ENCODE data around the gene IGF1. TPM values are rescaled to one million over a fixed set of nuclear protein-coding genes. Genes with fewer than 3 reads are reported as not detected.

Gene IGF1
- total RNA-seq, 5 donors from 2014 or later (not counting 1 experiment from before 2014, with no cell fraction given) = 0.26 to 0.32 TPM; not detected in 3

- CTCF ChIA-PET = no interaction called here
- ATAC-seq (replicated peaks in 1 of 4) = no peak
These were observed 38.5 kb upstream of the IGF1 start for GRCh38 chr12:102518871-102519270.

GRCh38 chr12:102514696-102515095 lies 34.3 kb upstream of the IGF1 start:
- ChIA-PET CTCF (interaction anchor here in 1 of 2 donors (0.6 kb wide), 1 partner anchor 360 kb away, joined by 3 read pairs; no protein-coding TSS in a partner anchor), POLR2A (no interaction called here)
- no peak overlapping the region for H3K27ac Mint-ChIP-seq
- Histone ChIP-seq H3K9me3 (no peaks in the 10 kb centered on the region), H3K36me3 (ENCODE audit: control insufficient read depth in 2 of 2, extremely low read depth in 1 of 2, insufficient read depth in 1 of 2, low read length in 1 of 2) (no peaks in the 10 kb centered on the region), H3K27ac (ENCODE audit: low read length) (no peak overlapping the region), H3K4me1 (ENCODE audit: control insufficient read depth in 1 of 2, extremely low read depth in 1 of 2, insufficient read depth in 2 of 2, low read length in 2 of 2) (no peaks in the 10 kb centered on the region), H3K27me3 (replicated peaks in 1 of 2; ENCODE audit: control insufficient read depth in 2 of 2, extremely low read depth in 1 of 2, insufficient read depth in 2 of 2, low read length in 1 of 2) (peaks cover 0 to 4% of the 10 kb centered on the region in 2 experiments), H3K4me3 (ENCODE audit: control insufficient read depth in 1 of 2, extremely low read depth in 1 of 2, low read length in 1 of 2) (no peak overlapping the region)
- no CpG with 5 or more reads among the region's 1 CpG for WGBS (ENCODE audit: insufficient coverage)
- peaks cover 3 to 17% of the 10 kb centered on the region in 2 donors for H3K27me3 Mint-ChIP-seq
- no peaks in the 10 kb centered on the region for H3K9me3 Mint-ChIP-seq
- no peak for ATAC-seq (replicated peaks in 1 of 4)
- H3K4me1 Mint-ChIP-seq = no peaks in the 10 kb centered on the region
- H3K4me3 Mint-ChIP-seq = no peak overlapping the region
- H3K36me3 Mint-ChIP-seq = no peaks in the 10 kb centered on the region
- DNase-seq = no peak

More at GRCh38 chr12:102518871-102519270, 38.5 kb upstream of the IGF1 start:
- Histone ChIP-seq H3K27ac (ENCODE audit: low read length) (no peak overlapping the region), H3K27me3 (replicated peaks in 1 of 2; ENCODE audit: control insufficient read depth in 2 of 2, extremely low read depth in 1 of 2, insufficient read depth in 2 of 2, low read length in 1 of 2) (peaks cover 0 to 3% of the 10 kb centered on the region in 2 experiments), H3K36me3 (ENCODE audit: control insufficient read depth in 2 of 2, extremely low read depth in 1 of 2, insufficient read depth in 1 of 2, low read length in 1 of 2) (no peaks in the 10 kb centered on the region), H3K9me3 (no peaks in the 10 kb centered on the region), H3K4me3 (ENCODE audit: control insufficient read depth in 1 of 2, extremely low read depth in 1 of 2, low read length in 1 of 2) (no peak overlapping the region), H3K4me1 (ENCODE audit: control insufficient read depth in 1 of 2, extremely low read depth in 1 of 2, insufficient read depth in 2 of 2, low read length in 2 of 2) (no peaks in the 10 kb centered on the region)
- Mint-ChIP-seq H3K27me3 (peaks cover 0 to 20% of the 10 kb centered on the region in 2 donors), H3K36me3 (no peaks in the 10 kb centered on the region), H3K9me3 (no peaks in the 10 kb centered on the region), H3K4me3 (no peak overlapping the region), H3K4me1 (no peaks in the 10 kb centered on the region), H3K27ac (no peak overlapping the region)
- 92% methylated on average over 3 of the region's 5 CpGs for WGBS (ENCODE audit: insufficient coverage)
- POLR2A ChIA-PET = no interaction called here
- DNase-seq = no peak

DNA sequence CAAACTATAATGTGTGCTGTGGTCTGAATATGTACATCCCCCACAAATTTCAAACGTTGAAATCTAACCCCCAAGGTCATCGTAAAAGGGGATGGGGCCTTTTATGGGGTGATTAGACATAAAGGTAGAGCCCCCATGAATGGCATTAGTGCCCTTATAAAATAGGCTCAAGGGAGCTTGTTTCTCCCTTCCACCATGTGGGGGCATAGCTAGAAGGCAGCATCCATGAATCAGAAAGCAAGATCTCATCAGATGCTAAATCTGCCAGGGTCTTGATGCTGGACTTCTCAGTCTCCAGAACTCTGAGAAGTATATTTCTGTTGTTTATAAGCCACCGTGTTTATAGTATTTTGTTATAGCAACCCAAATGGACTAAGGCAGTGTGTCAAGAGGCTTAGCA lies 33.4 kb upstream of the IGF1 start:
- H3K27ac ChIP-seq (ENCODE audit: low read length) = no peak overlapping the region

GRCh38 chr12:102513272-102513671 lies 32.9 kb upstream of the IGF1 start:
- H3K27ac ChIP-seq (ENCODE audit: low read length) = no peak overlapping the region
- Mint-ChIP-seq H3K27ac (no peak overlapping the region), H3K4me1 (no peaks in the 10 kb centered on the region), H3K36me3 (no peaks in the 10 kb centered on the region), H3K9me3 (no peaks in the 10 kb centered on the region), H3K27me3 (peaks cover 3 to 17% of the 10 kb centered on the region in 2 donors), H3K4me3 (no peak overlapping the region)
- 56% methylated on average over 7 of the region's 8 CpGs for WGBS (ENCODE audit: insufficient coverage)
- H3K9me3 ChIP-seq = no peaks in the 10 kb centered on the region
- CTCF ChIA-PET = no interaction called here
- peaks cover 0 to 4% of the 10 kb centered on the region in 2 experiments for H3K27me3 ChIP-seq (replicated peaks in 1 of 2; ENCODE audit: control insufficient read depth in 2 of 2, extremely low read depth in 1 of 2, insufficient read depth in 2 of 2, low read length in 1 of 2)
- POLR2A ChIA-PET = no interaction called here
- ATAC-seq (replicated peaks in 1 of 4) = no peak
- no peaks in the 10 kb centered on the region for H3K4me1 ChIP-seq (ENCODE audit: control insufficient read depth in 1 of 2, extremely low read depth in 1 of 2, insufficient read depth in 2 of 2, low read length in 2 of 2)
- no peak overlapping the region for H3K4me3 ChIP-seq (ENCODE audit: control insufficient read depth in 1 of 2, extremely low read depth in 1 of 2, low read length in 1 of 2)
- no peaks in the 10 kb centered on the region for H3K36me3 ChIP-seq (ENCODE audit: control insufficient read depth in 2 of 2, extremely low read depth in 1 of 2, insufficient read depth in 1 of 2, low read length in 1 of 2)
- no peak for DNase-seq

More for the DNA sequence above, 33.4 kb upstream of the IGF1 start:
- Mint-ChIP-seq H3K9me3 (no peaks in the 10 kb centered on the region), H3K27me3 (peaks cover 3 to 17% of the 10 kb centered on the region in 2 donors), H3K36me3 (no peaks in the 10 kb centered on the region), H3K4me1 (no peaks in the 10 kb centered on the region), H3K4me3 (no peak overlapping the region), H3K27ac (no peak overlapping the region)
- H3K9me3 ChIP-seq = no peaks in the 10 kb centered on the region
- DNase-seq = no peak
- H3K4me3 ChIP-seq (ENCODE audit: control insufficient read depth in 1 of 2, extremely low read depth in 1 of 2, low read length in 1 of 2) = no peak overlapping the region
- ChIA-PET POLR2A (no interaction called here), CTCF (no interaction called here)
- ATAC-seq (replicated peaks in 1 of 4) = no peak
- H3K36me3 ChIP-seq (ENCODE audit: control insufficient read depth in 2 of 2, extremely low read depth in 1 of 2, insufficient read depth in 1 of 2, low read length in 1 of 2) = no peaks in the 10 kb centered on the region
- no peaks in the 10 kb centered on the region for H3K4me1 ChIP-seq (ENCODE audit: control insufficient read depth in 1 of 2, extremely low read depth in 1 of 2, insufficient read depth in 2 of 2, low read length in 2 of 2)
- no CpG with 5 or more reads among the region's 3 CpGs for WGBS (ENCODE audit: insufficient coverage)
- peaks cover 0 to 4% of the 10 kb centered on the region in 2 experiments for H3K27me3 ChIP-seq (replicated peaks in 1 of 2; ENCODE audit: control insufficient read depth in 2 of 2, extremely low read depth in 1 of 2, insufficient read depth in 2 of 2, low read length in 1 of 2)

DNA sequence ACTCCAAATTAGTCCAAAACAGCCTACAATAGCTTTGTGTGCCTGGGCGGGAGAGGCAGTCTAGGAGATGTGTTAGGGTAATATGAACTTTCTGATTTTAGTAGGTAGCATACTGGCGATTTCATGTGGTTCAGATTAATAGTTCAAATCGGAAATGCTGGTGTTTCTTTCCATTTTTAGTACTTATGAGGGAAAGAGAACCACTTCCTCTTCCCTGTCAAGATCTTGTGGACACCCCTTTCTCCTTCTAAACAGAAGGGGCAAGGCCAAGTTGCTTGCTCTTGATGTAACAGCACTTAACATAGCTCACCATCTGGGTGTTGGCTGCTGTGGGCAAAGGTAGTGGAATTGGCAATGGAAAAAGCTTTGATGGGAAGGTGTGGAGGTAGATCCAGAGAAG lies 32.2 kb upstream of the IGF1 start:
- ChIA-PET CTCF (no interaction called here), POLR2A (no interaction called here)
- DNase-seq = no peak
- no peak for ATAC-seq (replicated peaks in 1 of 4)
- Histone ChIP-seq H3K4me1 (ENCODE audit: control insufficient read depth in 1 of 2, extremely low read depth in 1 of 2, insufficient read depth in 2 of 2, low read length in 2 of 2) (no peaks in the 10 kb centered on the region), H3K36me3 (ENCODE audit: control insufficient read depth in 2 of 2, extremely low read depth in 1 of 2, insufficient read depth in 1 of 2, low read length in 1 of 2) (no peaks in the 10 kb centered on the region), H3K27ac (ENCODE audit: low read length) (no peak overlapping the region), H3K27me3 (replicated peaks in 1 of 2; ENCODE audit: control insufficient read depth in 2 of 2, extremely low read depth in 1 of 2, insufficient read depth in 2 of 2, low read length in 1 of 2) (peaks cover 0 to 4% of the 10 kb centered on the region in 2 experiments), H3K4me3 (ENCODE audit: control insufficient read depth in 1 of 2, extremely low read depth in 1 of 2, low read length in 1 of 2) (no peak overlapping the region), H3K9me3 (no peaks in the 10 kb centered on the region)
- Mint-ChIP-seq H3K27me3 (peaks cover 3 to 17% of the 10 kb centered on the region in 2 donors), H3K36me3 (no peaks in the 10 kb centered on the region), H3K4me1 (no peaks in the 10 kb centered on the region), H3K27ac (no peak overlapping the region), H3K4me3 (no peak overlapping the region), H3K9me3 (peaks cover 0 to 2% (median 0%) of the 10 kb centered on the region in 3 donors)
- no CpG with 5 or more reads among the region's 3 CpGs for WGBS (ENCODE audit: insufficient coverage)

- WGBS (ENCODE audit: insufficient coverage) = no CpG with 5 or more reads among the region's 2 CpGs
- Histone ChIP-seq H3K27ac (ENCODE audit: low read length) (no peak overlapping the region), H3K9me3 (no peaks in the 10 kb centered on the region), H3K4me1 (ENCODE audit: control insufficient read depth in 1 of 2, extremely low read depth in 1 of 2, insufficient read depth in 2 of 2, low read length in 2 of 2) (no peaks in the 10 kb centered on the region), H3K27me3 (replicated peaks in 1 of 2; ENCODE audit: control insufficient read depth in 2 of 2, extremely low read depth in 1 of 2, insufficient read depth in 2 of 2, low read length in 1 of 2) (peaks cover 0 to 4% of the 10 kb centered on the region in 2 experiments), H3K4me3 (ENCODE audit: control insufficient read depth in 1 of 2, extremely low read depth in 1 of 2, low read length in 1 of 2) (no peak overlapping the region), H3K36me3 (ENCODE audit: control insufficient read depth in 2 of 2, extremely low read depth in 1 of 2, insufficient read depth in 1 of 2, low read length in 1 of 2) (no peaks in the 10 kb centered on the region)
- peaks cover 0 to 8% (median 0%) of the 10 kb centered on the region in 3 donors for H3K9me3 Mint-ChIP-seq
- no peaks in the 10 kb centered on the region for H3K36me3 Mint-ChIP-seq
- no peaks in the 10 kb centered on the region for H3K4me1 Mint-ChIP-seq
- H3K27ac Mint-ChIP-seq = no peak overlapping the region
- peaks cover 3 to 17% of the 10 kb centered on the region in 2 donors for H3K27me3 Mint-ChIP-seq
- ChIA-PET CTCF (no interaction called here), POLR2A (no interaction called here)
- ATAC-seq (replicated peaks in 1 of 4) = no peak
- H3K4me3 Mint-ChIP-seq = no peak overlapping the region
- no peak for DNase-seq
These were observed 31.2 kb upstream of the IGF1 start for GRCh38 chr12:102511575-102511974.

DNA sequence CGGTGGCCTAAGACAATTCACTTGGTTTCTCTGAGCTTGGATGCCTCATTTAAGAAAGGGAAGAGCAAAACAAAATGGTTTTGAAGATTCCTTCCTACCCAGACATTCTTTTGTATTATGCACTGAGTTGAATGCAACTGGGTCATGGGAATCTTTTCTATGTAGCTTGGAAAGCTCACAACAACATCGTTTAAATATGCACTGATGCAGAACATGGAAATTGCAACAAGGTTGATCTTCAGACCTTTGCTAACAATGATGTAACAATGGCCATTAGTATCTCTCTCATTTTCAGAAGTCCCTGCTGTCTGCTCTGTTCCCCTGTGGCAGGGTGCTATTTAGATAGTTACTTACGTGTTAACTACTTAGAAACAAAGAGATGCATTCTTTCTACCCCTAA lies 30.1 kb upstream of the IGF1 start:
- H3K4me1 Mint-ChIP-seq = no peaks in the 10 kb centered on the region

More for the DNA sequence above, 30.1 kb upstream of the IGF1 start:
- no peak overlapping the region for H3K4me3 ChIP-seq (ENCODE audit: control insufficient read depth in 1 of 2, extremely low read depth in 1 of 2, low read length in 1 of 2)
- peaks cover 0 to 4% of the 10 kb centered on the region in 2 experiments for H3K27me3 ChIP-seq (replicated peaks in 1 of 2; ENCODE audit: control insufficient read depth in 2 of 2, extremely low read depth in 1 of 2, insufficient read depth in 2 of 2, low read length in 1 of 2)
- peaks cover 0 to 8% (median 0%) of the 10 kb centered on the region in 3 donors for H3K9me3 Mint-ChIP-seq
- ChIA-PET POLR2A (no interaction called here), CTCF (no interaction called here)
- H3K27ac Mint-ChIP-seq = no peak overlapping the region
- no peak overlapping the region for H3K4me3 Mint-ChIP-seq
- H3K36me3 Mint-ChIP-seq = no peaks in the 10 kb centered on the region
- no peaks in the 10 kb centered on the region for H3K9me3 ChIP-seq
- no peak for ATAC-seq (replicated peaks in 1 of 4)
- H3K27ac ChIP-seq (ENCODE audit: low read length) = no peak overlapping the region
- WGBS (ENCODE audit: insufficient coverage) = no CpG with 5 or more reads among the region's 3 CpGs
- no peaks in the 10 kb centered on the region for H3K4me1 ChIP-seq (ENCODE audit: control insufficient read depth in 1 of 2, extremely low read depth in 1 of 2, insufficient read depth in 2 of 2, low read length in 2 of 2)
- peaks cover 3 to 22% of the 10 kb centered on the region in 2 donors for H3K27me3 Mint-ChIP-seq
- no peaks in the 10 kb centered on the region for H3K36me3 ChIP-seq (ENCODE audit: control insufficient read depth in 2 of 2, extremely low read depth in 1 of 2, insufficient read depth in 1 of 2, low read length in 1 of 2)
- no peak for DNase-seq
